Measurements from ENCODE around the gene IMMT.

Gene IMMT

DNA sequence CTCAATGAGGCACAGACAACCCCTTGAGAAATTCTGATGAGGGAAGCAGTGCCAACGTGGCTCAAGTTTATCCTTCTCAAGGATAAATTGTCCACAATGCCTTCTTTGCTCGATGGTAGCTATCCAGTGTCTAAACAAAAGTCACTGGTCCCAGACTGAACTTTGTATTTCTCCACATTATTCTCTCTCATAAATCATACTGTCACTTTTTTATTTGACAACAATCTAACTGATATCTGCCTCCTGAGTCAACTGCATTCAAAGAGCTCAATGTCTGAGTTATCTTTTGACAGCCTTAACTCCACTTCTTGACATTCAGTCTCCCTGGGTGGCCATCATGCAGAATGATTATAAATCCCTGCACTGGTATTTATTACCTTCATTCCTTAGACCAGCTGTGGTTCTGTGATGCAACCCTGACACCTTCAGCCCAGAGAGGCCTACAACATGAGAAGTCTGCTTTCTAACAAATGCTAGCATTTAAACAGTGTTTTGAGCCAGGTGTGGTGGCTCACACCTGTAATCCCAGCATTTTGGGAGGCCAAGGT, 38.2 kb downstream of the IMMT start:
- DNase-seq (ENCODE audit: extremely low spot score), result no peak
- ChIA-PET CTCF (interaction anchor here (1.0 to 2.2 kb wide), 3 partner anchors 9 to 428 kb away, joined by 3 to 5 read pairs (median 4); no protein-coding TSS in a partner anchor), POLR2A (no interaction called here)
- TF ChIP-seq, protein P1, sequence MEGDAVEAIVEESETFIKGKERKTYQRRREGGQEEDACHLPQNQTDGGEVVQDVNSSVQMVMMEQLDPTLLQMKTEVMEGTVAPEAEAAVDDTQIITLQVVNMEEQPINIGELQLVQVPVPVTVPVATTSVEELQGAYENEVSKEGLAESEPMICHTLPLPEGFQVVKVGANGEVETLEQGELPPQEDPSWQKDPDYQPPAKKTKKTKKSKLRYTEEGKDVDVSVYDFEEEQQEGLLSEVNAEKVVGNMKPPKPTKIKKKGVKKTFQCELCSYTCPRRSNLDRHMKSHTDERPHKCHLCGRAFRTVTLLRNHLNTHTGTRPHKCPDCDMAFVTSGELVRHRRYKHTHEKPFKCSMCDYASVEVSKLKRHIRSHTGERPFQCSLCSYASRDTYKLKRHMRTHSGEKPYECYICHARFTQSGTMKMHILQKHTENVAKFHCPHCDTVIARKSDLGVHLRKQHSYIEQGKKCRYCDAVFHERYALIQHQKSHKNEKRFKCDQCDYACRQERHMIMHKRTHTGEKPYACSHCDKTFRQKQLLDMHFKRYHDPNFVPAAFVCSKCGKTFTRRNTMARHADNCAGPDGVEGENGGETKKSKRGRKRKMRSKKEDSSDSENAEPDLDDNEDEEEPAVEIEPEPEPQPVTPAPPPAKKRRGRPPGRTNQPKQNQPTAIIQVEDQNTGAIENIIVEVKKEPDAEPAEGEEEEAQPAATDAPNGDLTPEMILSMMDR (IDR thresholded peaks at IDR 0.05; ENCODE audit: control extremely low read depth, extremely low read depth, low read depth, missing control alignments), result no peak

GRCh38 chr2:86150502-86150901, 44.8 kb downstream of the IMMT start:
- CTCF ChIA-PET, result interaction anchor here (1.2 to 1.9 kb wide), 5 partner anchors 12 to 222 kb away, joined by 3 to 6 read pairs (median 4); no protein-coding TSS in a partner anchor
- POLR2A ChIA-PET, result interaction anchor here (0.5 kb wide), 1 partner anchor 39 kb away, joined by 3 read pairs; no protein-coding TSS in a partner anchor

DNA sequence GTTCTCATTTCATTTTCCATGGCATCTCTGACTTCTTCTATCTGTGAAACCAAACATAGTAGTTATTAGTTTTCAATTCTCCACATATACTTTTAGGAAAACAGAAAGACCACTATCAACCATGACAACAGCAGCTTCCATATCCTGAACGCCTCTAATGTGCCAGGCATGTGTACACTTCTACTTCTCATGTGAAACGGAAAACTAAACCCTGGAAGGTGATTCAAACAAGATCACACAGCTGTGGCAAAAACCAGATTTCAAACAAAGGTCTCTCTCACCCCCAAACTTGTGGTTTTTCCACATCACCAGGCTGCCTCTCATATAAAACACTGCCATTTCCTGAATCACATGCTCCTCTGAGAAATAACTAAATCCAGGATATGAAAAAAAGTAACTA, 47.5 kb downstream of the IMMT start:
- ChIA-PET CTCF (interaction anchor here (0.9 to 1.5 kb wide), 4 partner anchors 10 to 49 kb away, joined by 3 to 5 read pairs (median 4); no protein-coding TSS in a partner anchor), POLR2A (no interaction called here)
- TF ChIP-seq, protein P1 (IDR thresholded peaks at IDR 0.05; ENCODE audit: control extremely low read depth, extremely low read depth, low read depth, missing control alignments), result no peak
- no peak for DNase-seq (ENCODE audit: extremely low spot score)

More at GRCh38 chr2:86150502-86150901, 44.8 kb downstream of the IMMT start:
- TF ChIP-seq, protein P1 (IDR thresholded peaks at IDR 0.05; ENCODE audit: control extremely low read depth, extremely low read depth, low read depth, missing control alignments), result no peak
- no peak for DNase-seq (ENCODE audit: extremely low spot score)

GRCh38 chr2:86143926-86144685, 51.2 kb downstream of the IMMT start:
- TF ChIP-seq, protein P1 (IDR thresholded peaks at IDR 0.05; ENCODE audit: control extremely low read depth, extremely low read depth, low read depth, missing control alignments), result no peak
- CTCF ChIA-PET, result interaction anchor here (1.1 to 1.2 kb wide), 2 partner anchors 16 to 30 kb away, joined by 3 read pairs; no protein-coding TSS in a partner anchor
- no peak for DNase-seq (ENCODE audit: extremely low spot score)
- POLR2A ChIA-PET, result no interaction called here

DNA sequence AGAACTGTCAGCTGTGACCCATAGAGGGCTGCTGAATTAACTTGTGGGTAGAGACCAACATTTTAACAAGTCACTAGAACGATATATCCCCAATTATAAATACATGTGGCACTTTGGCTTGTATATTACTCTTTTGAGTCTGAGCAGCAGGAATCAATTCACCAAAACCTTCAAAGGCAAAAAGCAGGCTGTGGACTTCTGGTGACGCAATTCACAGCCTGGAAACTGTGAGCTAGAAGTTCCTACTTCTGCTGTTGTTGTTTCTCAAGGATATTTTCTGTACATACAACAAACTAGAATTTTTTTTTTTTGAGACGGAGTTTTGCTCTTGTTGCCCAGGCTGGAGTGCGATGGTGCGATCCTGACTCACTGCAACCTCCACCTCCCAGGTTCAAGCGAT, 52.0 kb downstream of the IMMT start:
- no peak for DNase-seq (ENCODE audit: extremely low spot score)
- CTCF ChIA-PET, result interaction anchor here (0.9 to 1.1 kb wide), 2 partner anchors 16 to 17 kb away, joined by 3 read pairs; no protein-coding TSS in a partner anchor
- TF ChIP-seq, protein P1 (IDR thresholded peaks at IDR 0.05; ENCODE audit: control extremely low read depth, extremely low read depth, low read depth, missing control alignments), result no peak
- POLR2A ChIA-PET, result no interaction called here

GRCh38 chr2:86142436-86143257, 52.6 kb downstream of the IMMT start:
- ChIA-PET CTCF (interaction anchor here (0.9 to 1.1 kb wide), 2 partner anchors 15 to 17 kb away, joined by 3 read pairs; no protein-coding TSS in a partner anchor), POLR2A (no interaction called here)
- TF ChIP-seq, protein P1 (IDR thresholded peaks at IDR 0.05; ENCODE audit: control extremely low read depth, extremely low read depth, low read depth, missing control alignments), result no peak
- DNase-seq (ENCODE audit: extremely low spot score), result no peak
